DOHH2 (cell line): ENCODE results near the gene CRADD.

ENCODE experiments used
- H3F3A ChIP-seq: fragments of 200-600 bp; sonication (generic), shearing (Covaris generic); 2 replicates; pipeline ENCODE4 v1.6.0; 2016; ENCODE audit warnings: antibody characterized with exemption, mild to moderate bottlenecking; ENCODE audit not compliant: control insufficient read depth, insufficient read depth
- H3K27ac ChIP-seq: fragments of 200-600 bp; sonication (generic); 2 replicates; pipeline ENCODE4 v1.5.1; 2014; ENCODE audit warnings: low read depth, mild to moderate bottlenecking, low read length, moderate library complexity
- H3K27me3 ChIP-seq: fragments of 200-600 bp; sonication (generic); 2 replicates; pipeline ENCODE4 v1.6.1; 2014; ENCODE audit warnings: mild to moderate bottlenecking, low read length, mixed read lengths; ENCODE audit not compliant: control insufficient read depth
- H3K36me3 ChIP-seq: fragments of 200-600 bp; sonication (generic); 2 replicates; pipeline ENCODE4 v1.6.1; 2014; ENCODE audit warnings: mild to moderate bottlenecking, low read length, moderate library complexity, mixed read lengths; ENCODE audit not compliant: control insufficient read depth
- H3K4me1 ChIP-seq: fragments of 200-600 bp; sonication (generic); 2 replicates; pipeline ENCODE4 v1.6.1; 2014; ENCODE audit warnings: mild to moderate bottlenecking, low read length, mixed read lengths; ENCODE audit not compliant: control insufficient read depth
- H3K4me2 ChIP-seq: fragments of 200-600 bp; sonication (generic); 2 replicates; pipeline ENCODE4 v1.6.0; 2014; ENCODE audit warnings: mild to moderate bottlenecking, low read length, moderate library complexity
- H3K4me3 ChIP-seq: fragments of 200-600 bp; sonication (generic); 2 replicates; pipeline ENCODE4 v1.5.1; 2014; ENCODE audit warnings: mild to moderate bottlenecking, low read length, mixed read lengths
- H3K79me2 ChIP-seq: fragments of 200-600 bp; sonication (generic); 2 replicates; pipeline ENCODE4 v1.6.1; 2014; ENCODE audit warnings: mild to moderate bottlenecking, low read length, mixed read lengths; ENCODE audit not compliant: control insufficient read depth
- H3K9me2 ChIP-seq: fragments of 200-600 bp; sonication (generic); replicated peaks from 2 replicates; pipeline ENCODE4 v1.6.1; 2014; ENCODE audit warnings: mild to moderate bottlenecking, low read length, mixed read lengths; ENCODE audit not compliant: control insufficient read depth
- H3K9me3 ChIP-seq: fragments of 200-600 bp; sonication (generic); 2 replicates; pipeline ENCODE4 v1.6.1; 2014; ENCODE audit warnings: antibody characterized with exemption, low read length, mixed read lengths; ENCODE audit not compliant: control insufficient read depth, insufficient read depth
- H4K20me1 ChIP-seq: fragments of 200-600 bp; sonication (generic); 2 replicates; pipeline ENCODE4 v1.6.0; 2014; ENCODE audit warnings: low read depth, mild to moderate bottlenecking, antibody characterized with exemption, low read length, moderate library complexity; ENCODE audit not compliant: control insufficient read depth, insufficient read depth
- CTCF ChIP-seq: fragments of 200-600 bp; sonication (generic); IDR thresholded peaks from one replicate; pipeline ENCODE4 v1.5.1; 2014; ENCODE audit warnings: antibody characterized with exemption, mild to moderate bottlenecking, low read depth, low read length; ENCODE audit not compliant: poor library complexity, severe bottlenecking
- EZH2phosphoT487 ChIP-seq: fragments of 200-600 bp; sonication (generic); IDR thresholded peaks from 2 replicates; pipeline ENCODE4 v1.6.1; 2017; ENCODE audit warnings: borderline replicate concordance, mild to moderate bottlenecking, antibody characterized with exemption, low read length, moderate library complexity, mixed read lengths

Gene CRADD

GRCh38 chr12:93689076-93689834 is 12.1 kb downstream of the CRADD start:
- H3K36me3 ChIP-seq = no peaks in the 10 kb centered on the region
- H3K27me3 ChIP-seq = no peaks in the 10 kb centered on the region
- H3K4me3 ChIP-seq = no peak overlapping the region
- no peaks in the 10 kb centered on the region for H3F3A ChIP-seq
- H3K4me1 ChIP-seq = peaks cover 8% of the 10 kb centered on the region
- no peak overlapping the region for H3K4me2 ChIP-seq
- H3K27ac ChIP-seq = no peak overlapping the region
- TF ChIP-seq CTCF = no peak
- no peak for TF ChIP-seq EZH2phosphoT487
- H3K9me3 ChIP-seq = no peaks in the 10 kb centered on the region
- no peaks in the 10 kb centered on the region for H4K20me1 ChIP-seq
- H3K9me2 ChIP-seq = no peaks in the 10 kb centered on the region
- H3K79me2 ChIP-seq = no peaks in the 10 kb centered on the region; the same call in 1 of the 2 replicates

GRCh38 chr12:93696462-93696861 is 19.3 kb downstream of the CRADD start:
- Histone ChIP-seq H3K27me3 (no peaks in the 10 kb centered on the region), H3K27ac (no peak overlapping the region), H3K4me3 (no peak overlapping the region), H3K9me2 (no peaks in the 10 kb centered on the region), H4K20me1 (no peaks in the 10 kb centered on the region), H3K4me2 (no peak overlapping the region), H3K4me1 (peaks cover 16% of the 10 kb centered on the region), H3K79me2 (no peaks in the 10 kb centered on the region), H3F3A (no peaks in the 10 kb centered on the region), H3K36me3 (no peaks in the 10 kb centered on the region), H3K9me3 (no peaks in the 10 kb centered on the region)
- no peak for TF ChIP-seq CTCF
- TF ChIP-seq EZH2phosphoT487 = no peak

- H3K36me3 ChIP-seq = no peaks in the 10 kb centered on the region
- peak overlapping the region; percentile 0; the same call in 1 of the 2 replicates for H3K4me2 ChIP-seq
- TF ChIP-seq CTCF (no peak), EZH2phosphoT487 (no peak)
- no peaks in the 10 kb centered on the region for H4K20me1 ChIP-seq
- no peaks in the 10 kb centered on the region for H3F3A ChIP-seq
- no peak overlapping the region for H3K27ac ChIP-seq
- no peaks in the 10 kb centered on the region for H3K9me3 ChIP-seq
- no peaks in the 10 kb centered on the region for H3K27me3 ChIP-seq
- no peaks in the 10 kb centered on the region for H3K9me2 ChIP-seq
- peaks cover 16% of the 10 kb centered on the region for H3K4me1 ChIP-seq
- H3K4me3 ChIP-seq = no peak overlapping the region
- no peaks in the 10 kb centered on the region for H3K79me2 ChIP-seq
These were observed 21.3 kb downstream of the CRADD start for GRCh38 chr12:93698307-93699092.
